ENCODE measurements around the gene ASIC2.

Gene ASIC2

DNA sequence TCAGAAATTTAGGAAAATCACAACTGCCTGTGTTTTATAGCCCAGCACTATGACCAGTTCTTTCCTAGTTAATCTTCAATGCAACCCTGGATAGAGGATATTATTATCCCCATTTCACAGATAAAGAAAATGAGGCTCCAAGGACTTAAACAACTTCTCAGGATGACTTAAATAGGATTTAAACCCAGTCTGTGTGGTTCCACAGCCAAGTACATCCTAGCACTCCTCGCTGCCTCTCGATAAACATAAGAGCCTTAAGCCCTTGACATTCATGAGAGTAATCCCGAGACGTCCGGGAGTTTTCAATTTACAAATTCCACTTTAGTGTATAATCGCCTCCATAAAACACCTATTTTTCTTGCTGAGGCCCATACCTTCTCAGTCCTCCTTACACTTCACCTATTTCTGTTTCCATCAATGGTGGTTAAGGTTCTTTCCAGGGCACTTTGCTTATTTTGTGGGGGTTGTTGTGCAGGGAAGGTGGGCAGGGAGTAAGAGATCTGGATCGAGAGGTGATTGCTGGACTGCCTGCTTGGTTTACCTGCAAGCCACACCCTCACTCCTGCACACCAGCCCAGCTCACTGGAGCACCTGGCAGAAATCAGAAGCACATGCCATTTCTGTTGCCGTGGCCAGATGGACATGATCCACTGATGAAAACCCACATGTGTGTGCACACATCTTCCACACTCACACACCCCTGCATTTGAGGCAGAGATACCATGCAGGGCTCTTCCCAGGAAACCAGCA, 50.5 kb downstream of the ASIC2 start:
- H3K36me3 Mint-ChIP-seq (ENCODE audit: low read depth) = no peaks in the 10 kb centered on the region
- H3K9me3 Mint-ChIP-seq = no peaks in the 10 kb centered on the region
- H3K4me1 Mint-ChIP-seq (ENCODE audit: low read depth) = no peaks in the 10 kb centered on the region
- no peak for DNase-seq
- H3K27me3 Mint-ChIP-seq = peaks cover 8% of the 10 kb centered on the region
- H3K27ac Mint-ChIP-seq = no peak overlapping the region
- no peak overlapping the region for H3K4me3 Mint-ChIP-seq

DNA sequence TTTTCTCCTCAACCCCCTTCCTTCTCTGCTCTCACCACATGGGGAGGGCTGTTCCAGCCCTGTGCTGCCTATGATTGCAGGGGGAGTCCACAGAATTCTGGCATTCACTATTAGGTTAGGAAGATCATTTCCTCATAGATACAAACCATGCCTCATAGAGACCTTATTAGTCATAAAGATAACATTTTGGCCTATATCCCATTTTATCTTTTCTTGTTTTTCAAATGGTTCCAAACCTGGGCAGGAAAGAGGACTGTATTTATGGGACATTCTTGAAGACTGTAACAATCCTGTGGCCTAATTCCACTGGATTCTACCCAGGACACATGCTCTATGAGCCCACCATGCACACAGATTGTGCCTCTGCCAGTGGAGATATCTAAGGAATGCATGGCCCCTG, 51.7 kb downstream of the ASIC2 start:
- Mint-ChIP-seq H3K9me3 (no peaks in the 10 kb centered on the region), H3K4me1 (ENCODE audit: low read depth) (no peaks in the 10 kb centered on the region), H3K36me3 (ENCODE audit: low read depth) (no peaks in the 10 kb centered on the region), H3K4me3 (no peak overlapping the region), H3K27me3 (peaks cover 10% of the 10 kb centered on the region), H3K27ac (no peak overlapping the region)
- DNase-seq = no peak

DNA sequence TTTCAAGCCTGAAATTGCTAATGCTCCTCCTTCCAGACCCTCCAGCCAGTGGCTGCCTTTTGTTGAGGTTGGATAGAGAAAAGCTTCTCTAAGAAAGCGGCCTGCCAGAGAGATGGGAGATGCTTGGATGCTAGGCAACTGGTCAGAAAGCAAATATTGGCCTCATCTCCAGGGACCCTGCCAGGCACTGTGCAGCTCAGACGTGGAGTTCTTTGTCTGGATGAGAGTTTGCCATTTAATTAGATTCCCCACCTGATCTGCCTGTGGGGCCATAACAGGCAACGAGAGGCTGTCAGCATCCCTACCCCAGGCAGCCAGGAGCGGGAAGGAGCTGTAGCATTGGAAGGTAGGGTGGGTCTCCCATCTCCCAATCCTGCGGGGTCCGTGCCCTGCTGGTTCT, 52.7 kb downstream of the ASIC2 start:
- H3K9me3 Mint-ChIP-seq = no peaks in the 10 kb centered on the region
- H3K27me3 Mint-ChIP-seq = peaks cover 12% of the 10 kb centered on the region
- H3K4me1 Mint-ChIP-seq (ENCODE audit: low read depth) = peaks cover 1% of the 10 kb centered on the region
- no peak for DNase-seq
- no peak overlapping the region for H3K4me3 Mint-ChIP-seq
- H3K36me3 Mint-ChIP-seq (ENCODE audit: low read depth) = no peaks in the 10 kb centered on the region
- H3K27ac Mint-ChIP-seq = no peak overlapping the region

DNA sequence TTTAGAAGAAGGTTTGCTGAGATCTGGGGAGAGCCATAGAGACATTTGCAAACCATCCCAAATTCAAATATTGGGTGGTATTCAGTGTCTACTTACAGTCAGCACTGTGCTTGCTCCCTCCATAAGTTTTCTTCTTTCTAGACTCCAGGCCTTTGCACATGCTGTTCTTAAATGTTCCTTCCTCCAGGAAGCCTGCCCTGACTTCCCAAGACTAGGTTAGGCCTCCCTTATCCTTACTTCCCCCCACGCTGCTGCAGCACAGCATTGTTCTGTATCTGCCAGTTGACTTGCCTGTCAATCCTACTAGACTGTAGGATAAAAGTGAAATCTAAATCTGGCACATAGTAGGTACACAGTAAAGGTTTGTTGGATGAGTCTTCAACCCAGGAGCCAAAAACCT, 53.4 kb downstream of the ASIC2 start:
- Mint-ChIP-seq H3K4me1 (ENCODE audit: low read depth) (peaks cover 3% of the 10 kb centered on the region), H3K9me3 (no peaks in the 10 kb centered on the region), H3K27me3 (peaks cover 12% of the 10 kb centered on the region), H3K27ac (no peak overlapping the region), H3K4me3 (no peak overlapping the region), H3K36me3 (ENCODE audit: low read depth) (no peaks in the 10 kb centered on the region)
- DNase-seq = no peak

DNA sequence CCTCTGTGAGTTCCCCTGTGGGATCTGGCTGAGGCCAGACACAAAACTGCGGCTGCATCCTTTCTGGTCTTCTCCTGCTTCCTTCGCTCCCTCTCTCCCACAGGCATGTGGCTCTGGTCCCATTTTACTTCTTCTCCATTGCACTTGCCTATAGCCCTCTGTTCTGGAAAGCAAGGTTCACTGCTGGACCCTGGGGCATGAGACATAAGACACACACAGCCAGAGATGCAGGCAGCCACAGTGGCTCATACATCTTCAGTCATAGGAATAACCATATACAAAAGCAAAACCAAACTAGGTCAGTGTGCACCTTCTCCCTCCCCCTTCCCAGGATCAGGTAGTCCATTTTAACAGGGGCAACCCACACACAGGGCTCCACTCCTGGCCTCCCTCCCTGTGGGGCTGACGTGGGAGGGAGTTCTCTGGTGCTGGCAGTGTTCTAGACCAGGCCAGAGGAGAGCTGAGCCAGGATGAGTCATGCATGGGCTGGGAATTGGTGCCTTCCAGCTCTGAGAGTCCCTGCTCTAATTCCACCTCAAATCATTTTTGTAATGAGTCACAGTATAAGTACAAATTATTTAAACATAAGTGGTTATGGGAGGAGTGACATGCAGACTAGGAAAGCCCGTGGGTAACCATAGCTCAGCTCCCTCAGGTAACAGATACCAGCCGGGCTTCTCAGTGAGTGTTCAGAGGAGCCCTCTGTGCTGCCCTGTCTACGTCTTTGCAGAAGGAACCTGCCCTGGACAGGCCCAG, 58.0 kb downstream of the ASIC2 start:
- Mint-ChIP-seq H3K9me3 (no peaks in the 10 kb centered on the region), H3K27me3 (peaks cover 10% of the 10 kb centered on the region)

DNA sequence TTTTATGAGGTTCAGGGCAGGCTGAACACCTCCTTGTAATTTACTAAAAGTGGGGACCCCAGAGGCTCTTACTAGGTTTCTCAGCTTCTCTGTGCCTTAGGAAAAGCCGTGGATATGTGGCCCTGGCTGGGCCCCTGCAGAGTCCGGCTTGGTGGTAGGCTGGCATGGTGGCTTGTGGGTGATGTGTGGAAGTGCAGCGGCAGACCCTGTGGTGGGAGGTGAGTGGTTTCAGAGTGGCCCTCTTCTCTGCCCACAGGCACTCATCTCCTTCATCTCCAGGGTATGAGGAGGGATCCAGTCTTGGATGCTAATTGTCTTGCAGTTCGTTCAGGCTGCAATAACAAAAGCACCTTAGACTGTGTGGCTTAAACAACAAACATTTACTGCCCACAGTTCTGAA, 58.9 kb downstream of the ASIC2 start:
- no peak overlapping the region for H3K4me3 Mint-ChIP-seq
- H3K27ac Mint-ChIP-seq = no peak overlapping the region
- peaks cover 13% of the 10 kb centered on the region for H3K27me3 Mint-ChIP-seq
- H3K9me3 Mint-ChIP-seq = no peaks in the 10 kb centered on the region
- no peaks in the 10 kb centered on the region for H3K36me3 Mint-ChIP-seq (ENCODE audit: low read depth)
- H3K4me1 Mint-ChIP-seq (ENCODE audit: low read depth) = peaks cover 6% of the 10 kb centered on the region
- no peak for DNase-seq

More for the DNA sequence above, 58.0 kb downstream of the ASIC2 start:
- no peak overlapping the region for H3K27ac Mint-ChIP-seq
- peak; percentile 33 for DNase-seq
- peaks cover 6% of the 10 kb centered on the region for H3K4me1 Mint-ChIP-seq (ENCODE audit: low read depth)
- H3K4me3 Mint-ChIP-seq = no peak overlapping the region
- no peaks in the 10 kb centered on the region for H3K36me3 Mint-ChIP-seq (ENCODE audit: low read depth)

DNA sequence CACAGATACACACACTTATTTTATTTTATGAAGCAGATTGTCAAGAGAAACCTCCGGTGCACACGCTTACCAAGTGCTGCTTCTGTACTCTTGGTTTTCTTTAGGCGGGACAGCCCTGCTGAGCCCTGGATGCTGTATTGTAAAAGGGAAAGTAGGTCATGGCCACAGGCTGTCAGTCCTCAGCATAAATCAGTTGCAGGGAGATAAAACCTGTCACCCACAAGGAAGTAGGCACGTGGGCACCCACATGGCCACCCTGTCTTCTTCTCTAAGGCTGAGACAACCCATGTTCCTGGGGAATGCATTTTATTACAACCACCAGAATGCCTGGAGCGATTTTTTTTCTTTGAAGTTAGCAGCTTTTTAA, 59.3 kb downstream of the ASIC2 start:
- peaks cover 17% of the 10 kb centered on the region for H3K27me3 Mint-ChIP-seq

DNA sequence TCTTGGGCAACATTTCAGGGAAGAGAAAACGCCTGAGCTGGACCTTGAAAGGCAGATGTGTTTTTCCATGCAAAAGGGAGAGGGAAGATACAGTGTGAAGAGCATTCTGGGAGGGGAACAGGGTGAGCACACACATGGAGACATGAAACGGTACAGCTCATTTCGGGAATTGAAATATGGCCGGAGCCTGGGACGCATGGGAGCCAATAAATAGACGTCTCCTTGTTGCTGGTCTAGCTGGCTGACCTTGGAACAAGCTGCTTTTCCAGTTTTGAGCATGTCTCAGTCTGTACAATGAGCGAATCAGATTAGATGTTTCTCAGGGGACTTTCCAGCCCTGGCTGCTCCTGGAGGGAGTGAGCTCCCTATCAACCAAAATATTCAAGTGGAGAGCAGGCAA, 63.6 kb downstream of the ASIC2 start:
- Mint-ChIP-seq H3K27me3 (peaks cover 10% of the 10 kb centered on the region), H3K36me3 (ENCODE audit: low read depth) (no peaks in the 10 kb centered on the region), H3K4me3 (no peak overlapping the region), H3K27ac (no peak overlapping the region), H3K4me1 (ENCODE audit: low read depth) (peaks cover 3% of the 10 kb centered on the region), H3K9me3 (no peaks in the 10 kb centered on the region)
- no peak for DNase-seq

More for the DNA sequence above, 59.3 kb downstream of the ASIC2 start:
- Mint-ChIP-seq H3K4me3 (no peak overlapping the region), H3K27ac (peak overlapping the region; percentile 4), H3K4me1 (ENCODE audit: low read depth) (peaks cover 6% of the 10 kb centered on the region), H3K36me3 (ENCODE audit: low read depth) (no peaks in the 10 kb centered on the region), H3K9me3 (no peaks in the 10 kb centered on the region)
- DNase-seq = no peak

DNA sequence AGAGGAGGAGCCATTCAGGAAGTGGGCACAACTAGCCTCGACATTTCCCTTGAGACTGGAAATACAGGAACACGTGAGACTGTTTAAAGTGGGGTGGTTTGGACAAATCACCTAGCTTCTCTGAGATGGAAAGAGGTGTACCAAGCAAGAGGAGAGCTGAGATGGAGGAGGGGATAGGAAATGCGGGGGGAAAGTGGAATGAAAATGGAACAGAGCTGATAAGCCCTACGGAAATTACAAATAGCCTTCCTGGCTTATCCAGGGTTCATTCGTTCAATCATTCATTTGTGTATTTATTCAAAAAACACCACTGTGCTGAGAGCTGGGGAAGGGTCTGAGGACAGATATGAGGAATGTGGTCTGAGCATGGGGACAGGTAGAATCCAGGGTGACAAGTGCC, 64.1 kb downstream of the ASIC2 start:
- peaks cover 12% of the 10 kb centered on the region for H3K27me3 Mint-ChIP-seq
- DNase-seq = no peak
- no peaks in the 10 kb centered on the region for H3K36me3 Mint-ChIP-seq (ENCODE audit: low read depth)
- peaks cover 2% of the 10 kb centered on the region for H3K4me1 Mint-ChIP-seq (ENCODE audit: low read depth)
- H3K27ac Mint-ChIP-seq = no peak overlapping the region
- no peak overlapping the region for H3K4me3 Mint-ChIP-seq
- no peaks in the 10 kb centered on the region for H3K9me3 Mint-ChIP-seq

DNA sequence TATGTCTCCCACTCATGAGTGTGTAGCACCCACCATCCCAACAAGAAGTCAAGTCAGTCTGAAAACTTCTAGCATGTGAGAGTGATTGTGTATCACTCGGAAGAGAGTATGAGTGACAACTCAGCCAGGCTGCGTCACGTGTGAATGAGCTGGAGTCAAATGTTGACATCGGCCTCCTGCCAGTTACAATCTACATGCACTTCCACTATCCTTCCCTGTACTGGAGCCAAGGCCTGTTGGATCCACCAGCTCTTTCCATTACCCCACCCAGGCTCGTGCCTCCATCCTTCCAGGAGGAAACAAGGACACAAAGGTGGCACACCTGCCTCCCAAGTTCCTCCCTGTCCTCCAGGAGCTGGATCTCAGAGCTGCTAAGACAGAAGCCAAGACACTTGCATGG, 64.5 kb downstream of the ASIC2 start:
- Mint-ChIP-seq H3K4me1 (ENCODE audit: low read depth) (peaks cover under 1% of the 10 kb centered on the region), H3K9me3 (no peaks in the 10 kb centered on the region), H3K27me3 (peaks cover 12% of the 10 kb centered on the region), H3K4me3 (no peak overlapping the region), H3K36me3 (ENCODE audit: low read depth) (no peaks in the 10 kb centered on the region), H3K27ac (no peak overlapping the region)
- DNase-seq = no peak

DNA sequence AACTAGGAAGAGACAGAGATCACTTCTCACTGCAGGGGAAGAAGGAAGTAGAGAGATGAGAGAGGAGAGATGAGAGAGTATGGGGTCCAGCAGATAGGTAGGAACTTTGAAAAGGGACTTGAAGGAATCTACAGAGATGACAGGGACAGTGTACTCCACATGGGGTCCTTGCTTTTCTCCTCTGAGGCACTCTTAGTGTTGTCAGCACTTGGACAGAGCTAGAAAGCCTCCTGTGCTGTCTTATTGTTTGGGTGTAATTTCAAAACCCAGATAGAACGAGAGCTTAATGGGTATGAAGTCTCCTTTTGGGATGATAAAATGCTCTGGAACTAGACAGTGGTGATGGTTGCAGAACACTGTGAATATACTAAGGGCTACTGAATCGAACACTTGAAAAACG, 65.2 kb downstream of the ASIC2 start:
- no peaks in the 10 kb centered on the region for H3K4me1 Mint-ChIP-seq (ENCODE audit: low read depth)
- no peaks in the 10 kb centered on the region for H3K36me3 Mint-ChIP-seq (ENCODE audit: low read depth)
- no peaks in the 10 kb centered on the region for H3K9me3 Mint-ChIP-seq
- DNase-seq = no peak
- H3K27me3 Mint-ChIP-seq = peaks cover 12% of the 10 kb centered on the region
- no peak overlapping the region for H3K4me3 Mint-ChIP-seq
- no peak overlapping the region for H3K27ac Mint-ChIP-seq

DNA sequence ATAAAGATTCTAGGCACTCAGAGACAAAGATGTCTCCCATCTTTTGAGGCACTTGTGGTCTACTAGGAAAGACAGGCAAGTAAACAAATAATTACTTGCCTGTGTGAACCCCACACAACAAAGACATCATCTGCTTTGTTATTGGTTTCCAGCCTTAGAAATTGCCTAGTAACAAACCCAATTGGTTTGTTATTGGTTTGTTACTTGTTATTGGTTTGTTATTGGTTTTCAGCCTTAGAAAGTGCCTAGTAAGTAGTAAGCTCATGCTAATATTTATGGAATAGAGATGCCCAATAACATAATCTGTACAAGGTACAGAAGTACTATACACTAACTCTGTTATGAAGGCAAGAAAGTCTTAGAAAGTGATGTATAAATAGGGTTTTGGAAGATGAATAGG, 67.1 kb downstream of the ASIC2 start:
- Mint-ChIP-seq H3K4me1 (ENCODE audit: low read depth) (no peaks in the 10 kb centered on the region), H3K27ac (no peak overlapping the region), H3K27me3 (peaks cover 12% of the 10 kb centered on the region), H3K9me3 (no peaks in the 10 kb centered on the region), H3K36me3 (ENCODE audit: low read depth) (no peaks in the 10 kb centered on the region), H3K4me3 (no peak overlapping the region)
- DNase-seq = no peak

DNA sequence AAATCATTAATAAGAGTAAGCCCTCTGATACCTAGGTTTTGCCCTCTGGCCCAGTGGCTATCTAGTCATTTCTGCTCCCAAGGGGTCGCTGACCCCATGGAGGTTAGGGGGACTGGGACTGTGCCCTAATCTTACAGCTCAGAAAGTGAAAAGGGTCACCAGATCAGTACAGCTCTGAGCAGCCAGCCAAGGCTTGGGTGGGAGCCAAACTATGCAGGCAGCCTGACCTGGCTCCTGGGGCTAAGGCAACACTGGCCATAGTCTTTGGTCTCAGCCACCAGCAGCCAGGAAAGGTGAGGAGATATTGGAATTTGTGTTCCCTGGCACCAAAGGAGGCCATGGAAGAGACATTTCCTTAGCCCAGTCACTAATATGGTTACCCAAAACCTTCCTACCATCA, 67.6 kb downstream of the ASIC2 start:
- Mint-ChIP-seq H3K9me3 (no peaks in the 10 kb centered on the region), H3K36me3 (ENCODE audit: low read depth) (no peaks in the 10 kb centered on the region), H3K27ac (no peak overlapping the region), H3K27me3 (peaks cover 12% of the 10 kb centered on the region), H3K4me3 (no peak overlapping the region), H3K4me1 (ENCODE audit: low read depth) (no peaks in the 10 kb centered on the region)
- DNase-seq = no peak

DNA sequence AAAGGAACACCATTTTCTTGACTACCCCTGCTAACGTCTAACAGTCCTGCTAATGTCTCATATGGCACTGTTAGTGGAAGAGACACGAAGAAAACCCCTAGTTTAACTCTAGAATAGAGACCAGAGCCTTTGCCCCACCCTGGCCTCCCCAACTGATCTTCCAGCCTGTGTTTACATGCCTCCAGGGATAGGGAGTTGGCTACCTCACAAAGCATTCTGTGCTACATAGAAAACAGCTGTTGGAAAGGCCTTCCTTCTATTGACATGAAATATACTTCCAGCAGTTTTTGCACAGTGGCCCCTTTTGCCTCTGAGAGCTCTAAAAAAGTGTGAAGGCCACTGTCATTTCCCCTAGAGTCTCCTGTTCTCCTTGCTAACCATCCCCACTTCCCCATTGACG, 73.1 kb downstream of the ASIC2 start:
- Mint-ChIP-seq H3K9me3 (no peaks in the 10 kb centered on the region), H3K4me3 (no peak overlapping the region)

More for the DNA sequence above, 73.1 kb downstream of the ASIC2 start:
- no peak for DNase-seq
- peaks cover 30% of the 10 kb centered on the region for H3K27me3 Mint-ChIP-seq
- H3K36me3 Mint-ChIP-seq (ENCODE audit: low read depth) = no peaks in the 10 kb centered on the region
- H3K4me1 Mint-ChIP-seq (ENCODE audit: low read depth) = no peaks in the 10 kb centered on the region
- no peak overlapping the region for H3K27ac Mint-ChIP-seq
